ENCODE measurements around the gene ZNF76. TPM values are rescaled to one million over a fixed set of nuclear protein-coding genes. Genes with fewer than 3 reads are reported as not detected.

ZNF76 gene
- total and polyA plus RNA-seq, 2 of the 13 experiments (the other 11 are each of a cell fraction or from before 2014, with no cell fraction given) = 13.2 to 26.4 TPM

DNA sequence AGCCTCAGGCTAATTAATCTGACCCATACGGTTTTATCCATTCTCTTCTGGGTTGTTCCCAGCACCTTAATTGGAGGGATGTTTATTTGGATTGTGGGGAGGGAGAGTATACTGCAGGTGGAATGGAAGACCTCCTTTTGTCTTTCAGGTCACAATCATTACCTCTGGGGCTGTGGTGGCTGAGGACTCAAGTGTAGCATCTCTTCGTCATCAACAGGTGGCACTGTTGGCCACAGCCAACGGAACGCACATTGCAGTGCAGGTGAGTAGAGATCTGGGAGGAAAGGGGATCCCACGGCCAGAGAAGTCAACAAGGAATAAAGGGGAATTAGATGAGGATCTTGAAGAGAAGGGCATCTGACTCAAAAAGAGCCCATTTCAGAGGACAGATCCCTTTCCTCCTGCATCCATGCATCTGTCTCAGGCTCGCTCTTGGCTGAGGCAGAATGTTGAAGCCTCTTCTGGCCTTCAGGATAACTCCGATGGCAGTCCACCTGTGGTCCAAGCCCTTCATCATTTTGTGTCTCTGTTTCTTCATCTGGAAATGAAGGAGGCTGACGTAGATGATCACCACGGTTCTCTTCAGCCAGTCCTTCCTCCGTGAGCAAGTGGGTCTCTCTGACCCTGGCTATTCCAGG lies 34.9 kb downstream of the ZNF76 start (continued):
- TF ChIP-seq NFYC (CRISPR knock-in tag; IDR thresholded peaks at IDR 0.05) = no peak
- TF ChIP-seq HOXA7 (CRISPR knock-in tag; IDR thresholded peaks at IDR 0.05) = no peak
- no peak for TF ChIP-seq ZNF768 (CRISPR knock-in tag; IDR thresholded peaks at IDR 0.05)
- TF ChIP-seq, protein P1, sequence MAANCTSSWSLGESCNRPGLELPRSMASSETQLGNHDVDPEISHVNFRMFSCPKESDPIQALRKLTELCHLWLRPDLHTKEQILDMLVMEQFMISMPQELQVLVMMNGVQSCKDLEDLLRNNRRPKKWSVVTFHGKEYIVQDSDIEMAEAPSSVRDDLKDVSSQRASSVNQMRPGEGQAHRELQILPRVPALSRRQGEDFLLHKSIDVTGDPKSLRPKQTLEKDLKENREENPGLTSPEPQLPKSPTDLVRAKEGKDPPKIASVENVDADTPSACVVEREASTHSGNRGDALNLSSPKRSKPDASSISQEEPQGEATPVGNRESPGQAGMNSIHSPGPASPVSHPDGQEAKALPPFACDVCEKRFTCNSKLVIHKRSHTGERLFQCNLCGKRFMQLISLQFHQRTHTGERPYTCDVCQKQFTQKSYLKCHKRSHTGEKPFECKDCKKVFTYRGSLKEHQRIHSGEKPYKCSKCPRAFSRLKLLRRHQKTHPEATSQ (CRISPR knock-in tag; IDR thresholded peaks at IDR 0.05; ENCODE audit: borderline replicate concordance) = no peak
- no peak for TF ChIP-seq FOXC1 (CRISPR knock-in tag; IDR thresholded peaks at IDR 0.05; ENCODE audit: borderline replicate concordance)
- TF ChIP-seq, protein P2, sequence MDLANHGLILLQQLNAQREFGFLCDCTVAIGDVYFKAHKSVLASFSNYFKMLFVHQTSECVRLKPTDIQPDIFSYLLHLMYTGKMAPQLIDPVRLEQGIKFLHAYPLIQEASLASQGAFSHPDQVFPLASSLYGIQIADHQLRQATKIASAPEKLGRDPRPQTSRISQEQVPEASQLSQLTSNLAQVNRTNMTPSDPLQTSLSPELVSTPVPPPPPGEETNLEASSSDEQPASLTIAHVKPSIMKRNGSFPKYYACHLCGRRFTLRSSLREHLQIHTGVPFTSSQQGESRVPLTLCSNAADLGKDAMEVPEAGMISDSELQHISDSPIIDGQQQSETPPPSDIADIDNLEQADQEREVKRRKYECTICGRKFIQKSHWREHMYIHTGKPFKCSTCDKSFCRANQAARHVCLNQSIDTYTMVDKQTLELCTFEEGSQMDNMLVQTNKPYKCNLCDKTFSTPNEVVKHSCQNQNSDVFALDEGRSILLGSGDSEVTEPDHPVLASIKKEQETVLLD (CRISPR knock-in tag; IDR thresholded peaks at IDR 0.05; ENCODE audit: low read depth) = no peak
- no peak for TF ChIP-seq EP300 (IDR thresholded peaks at IDR 0.05; ENCODE audit: low read depth in 2 of 2, low read length in 2 of 2)
- TF ChIP-seq EP300 (CRISPR knock-in tag; IDR thresholded peaks at IDR 0.05; ENCODE audit: borderline replicate concordance) = no peak
- TF ChIP-seq ZFP82 (CRISPR knock-in tag; IDR thresholded peaks at IDR 0.05; ENCODE audit: borderline replicate concordance) = no peak
- peak; percentile 32; the same call in 1 of the 2 replicates for TF ChIP-seq THAP11 (CRISPR knock-in tag; IDR thresholded peaks at IDR 0.05)
- no peak for TF ChIP-seq ZNF260 (CRISPR knock-in tag; IDR thresholded peaks at IDR 0.05; ENCODE audit: borderline replicate concordance, low read depth)
- no peak for TF ChIP-seq SMARCC2 (IDR thresholded peaks at IDR 0.05)
- no peak for TF ChIP-seq NR2F2 (IDR thresholded peaks at IDR 0.05; ENCODE audit: borderline replicate concordance, low read depth)
- no peak for TF ChIP-seq AKNA (CRISPR knock-in tag; IDR thresholded peaks at IDR 0.05; ENCODE audit: borderline replicate concordance)
- no peak for TF ChIP-seq ZNF274 (CRISPR knock-in tag; IDR thresholded peaks at IDR 0.05)
- TF ChIP-seq ZFY (CRISPR knock-in tag; IDR thresholded peaks at IDR 0.05) = no peak
- TF ChIP-seq KDM2A (CRISPR knock-in tag; IDR thresholded peaks at IDR 0.05; ENCODE audit: borderline replicate concordance, low read depth) = peak; percentile 66; the same call in 1 of the 2 replicates
- TF ChIP-seq THYN1 (CRISPR knock-in tag; IDR thresholded peaks at IDR 0.05; ENCODE audit: borderline replicate concordance, low read depth) = no peak
- TF ChIP-seq ZBTB42 (CRISPR knock-in tag; IDR thresholded peaks at IDR 0.05) = no peak
- no peak for TF ChIP-seq ZNF569 (CRISPR knock-in tag; IDR thresholded peaks at IDR 0.05; ENCODE audit: borderline replicate concordance)
- no peak for TF ChIP-seq GABPA (IDR thresholded peaks at IDR 0.05; ENCODE audit: low read depth, low read length)
- TF ChIP-seq GABPA (CRISPR knock-in tag; IDR thresholded peaks at IDR 0.05; ENCODE audit: low read depth) = no peak
- TF ChIP-seq, protein P3, sequence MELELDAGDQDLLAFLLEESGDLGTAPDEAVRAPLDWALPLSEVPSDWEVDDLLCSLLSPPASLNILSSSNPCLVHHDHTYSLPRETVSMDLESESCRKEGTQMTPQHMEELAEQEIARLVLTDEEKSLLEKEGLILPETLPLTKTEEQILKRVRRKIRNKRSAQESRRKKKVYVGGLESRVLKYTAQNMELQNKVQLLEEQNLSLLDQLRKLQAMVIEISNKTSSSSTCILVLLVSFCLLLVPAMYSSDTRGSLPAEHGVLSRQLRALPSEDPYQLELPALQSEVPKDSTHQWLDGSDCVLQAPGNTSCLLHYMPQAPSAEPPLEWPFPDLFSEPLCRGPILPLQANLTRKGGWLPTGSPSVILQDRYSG (CRISPR knock-in tag; IDR thresholded peaks at IDR 0.05) = no peak
